ENCODE results near the gene AQP12B. TPM values are rescaled to one million over a fixed set of nuclear protein-coding genes. Genes with fewer than 3 reads are reported as not detected.

The AQP12B gene
- polyA plus RNA-seq, 1 donor (not counting 4 experiments of a cell fraction or from before 2014, with no cell fraction given) = not detected

- dilution Hi-C loops (cut with MboI; ENCODE audit: extremely low pct_ligation_motif_present, low sequenced_read_pairs) = no loop called here
- Histone ChIP-seq H3K4me1 (ENCODE audit: control insufficient read depth, extremely low read depth, insufficient read depth, low read length) (no peaks in the 10 kb centered on the region), H3K9ac (ENCODE audit: control insufficient read depth, extremely low read depth, insufficient read depth, low read length) (no peak overlapping the region), H3K36me3 (ENCODE audit: control insufficient read depth in 2 of 2, extremely low read depth in 1 of 2, insufficient read depth in 2 of 2, low read length in 2 of 2) (no peaks in the 10 kb centered on the region), H3K4me3 (ENCODE audit: control insufficient read depth in 2 of 3, extremely low read depth in 1 of 3, insufficient read depth in 2 of 3, low read depth in 1 of 3, low read length in 3 of 3) (no peak overlapping the region), H2AFZ (ENCODE audit: control insufficient read depth, low read length) (no peak overlapping the region), H4K20me1 (ENCODE audit: control insufficient read depth, extremely low read depth, insufficient read depth, low read length) (no peaks in the 10 kb centered on the region), H3K9me3 (ENCODE audit: control insufficient read depth, low read depth, low read length) (peaks cover 2% of the 10 kb centered on the region), H3K27ac (ENCODE audit: control insufficient read depth, insufficient read depth, low read length) (no peak overlapping the region), H3K9me1 (ENCODE audit: control insufficient read depth, extremely low read depth, insufficient read depth, low read length) (no peaks in the 10 kb centered on the region), H3K79me2 (ENCODE audit: control insufficient read depth, insufficient read depth, low read length) (no peaks in the 10 kb centered on the region), H3K27me3 (ENCODE audit: control insufficient read depth, extremely low read depth, insufficient read depth, low read length) (peaks cover 6% of the 10 kb centered on the region), H3K4me2 (ENCODE audit: control insufficient read depth, extremely low read depth, insufficient read depth, low read depth, low read length) (no peak overlapping the region)
- TF ChIP-seq CTCF (optimal IDR thresholded peaks at IDR 0.05 in 1 of 3, IDR thresholded peaks at IDR 0.05 in 1 of 3, conservative IDR thresholded peaks at IDR 0.05 in 1 of 3; ENCODE audit: extremely low read depth in 1 of 3, insufficient read depth in 2 of 3, low read length in 3 of 3) = no peak
- no peak for TF ChIP-seq EZH2 (IDR thresholded peaks at IDR 0.05; ENCODE audit: low read length)
- FAIRE-seq = no peak
- no peak for DNase-seq (ENCODE audit: low read depth, low spot score)
These were observed 18.1 kb downstream of the AQP12B start for GRCh38 chr2:240664622-240665021.

DNA sequence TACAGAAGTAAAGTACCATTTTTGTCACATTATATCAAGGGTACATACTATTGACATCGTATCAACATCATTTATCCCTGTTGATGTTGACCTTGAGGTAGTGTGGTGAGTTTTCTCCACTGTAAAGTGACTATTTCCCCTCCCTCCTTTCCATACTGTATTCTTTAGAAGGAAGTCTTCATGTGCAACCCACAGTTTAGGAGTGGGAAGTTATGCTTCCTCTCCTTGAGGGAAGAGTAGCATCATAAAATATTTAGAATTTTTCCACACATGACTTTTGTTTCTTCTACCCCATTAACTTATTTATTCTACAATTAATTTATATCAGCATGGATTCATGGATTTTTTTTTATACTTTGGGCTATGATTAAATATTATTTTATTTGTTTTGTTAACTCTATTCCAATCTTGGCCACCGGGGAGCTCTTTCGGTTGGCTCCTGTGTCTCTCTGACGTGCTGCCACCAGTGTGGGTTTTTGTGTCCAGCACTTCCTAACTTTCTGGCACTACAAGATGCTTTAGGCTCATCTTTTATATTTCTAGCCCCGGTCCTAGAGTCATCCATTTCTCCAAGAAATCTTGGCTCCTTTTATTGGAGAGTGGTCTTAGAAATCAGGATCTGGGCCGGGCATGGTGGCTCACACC lies 19.0 kb downstream of the AQP12B start:
- Histone ChIP-seq H3K9ac (ENCODE audit: control insufficient read depth, extremely low read depth, insufficient read depth, low read length) (no peak overlapping the region), H3K4me1 (ENCODE audit: control insufficient read depth, extremely low read depth, insufficient read depth, low read length) (no peaks in the 10 kb centered on the region), H3K4me2 (ENCODE audit: control insufficient read depth, extremely low read depth, insufficient read depth, low read depth, low read length) (no peak overlapping the region), H3K36me3 (ENCODE audit: control insufficient read depth in 2 of 2, extremely low read depth in 1 of 2, insufficient read depth in 2 of 2, low read length in 2 of 2) (no peaks in the 10 kb centered on the region), H4K20me1 (ENCODE audit: control insufficient read depth, extremely low read depth, insufficient read depth, low read length) (no peaks in the 10 kb centered on the region), H3K27ac (ENCODE audit: control insufficient read depth, insufficient read depth, low read length) (no peak overlapping the region), H3K4me3 (ENCODE audit: control insufficient read depth in 2 of 3, extremely low read depth in 1 of 3, insufficient read depth in 2 of 3, low read depth in 1 of 3, low read length in 3 of 3) (no peak overlapping the region), H2AFZ (ENCODE audit: control insufficient read depth, low read length) (no peak overlapping the region), H3K9me1 (ENCODE audit: control insufficient read depth, extremely low read depth, insufficient read depth, low read length) (no peaks in the 10 kb centered on the region), H3K27me3 (ENCODE audit: control insufficient read depth, extremely low read depth, insufficient read depth, low read length) (peaks cover 3% of the 10 kb centered on the region), H3K79me2 (ENCODE audit: control insufficient read depth, insufficient read depth, low read length) (no peaks in the 10 kb centered on the region), H3K9me3 (ENCODE audit: control insufficient read depth, low read depth, low read length) (peaks cover 2% of the 10 kb centered on the region)
- no peak for DNase-seq (ENCODE audit: low read depth, low spot score)
- FAIRE-seq = no peak
- dilution Hi-C loops (cut with MboI; ENCODE audit: extremely low pct_ligation_motif_present, low sequenced_read_pairs) = no loop called here
- TF ChIP-seq EZH2 (IDR thresholded peaks at IDR 0.05; ENCODE audit: low read length) = no peak
- no peak for TF ChIP-seq CTCF (optimal IDR thresholded peaks at IDR 0.05 in 1 of 3, IDR thresholded peaks at IDR 0.05 in 1 of 3, conservative IDR thresholded peaks at IDR 0.05 in 1 of 3; ENCODE audit: extremely low read depth in 1 of 3, insufficient read depth in 2 of 3, low read length in 3 of 3)
